Fibroblast of pulmonary artery (primary cell): ENCODE results near the gene ANO1.

Source experiments
- DNase-seq: peaks from one replicate; pipeline ENCODE4 v3.0.0-alpha.2; 2010; ENCODE audit warnings: low read depth
- H3K4me3 ChIP-seq: replicated peaks from 2 replicates; pipeline ENCODE4 v1.5.1; 2011; ENCODE audit warnings: low read depth, mild to moderate bottlenecking, control low read depth, low read length, moderate library complexity
- TF ChIP-seq, protein P1 (sequence below): IDR thresholded peaks from 2 replicates; pipeline ENCODE4 v1.5.1; 2011; ENCODE audit warnings: mild to moderate bottlenecking, control low read depth, low read length, inconsistent platforms; ENCODE audit errors: missing control alignments

ANO1 gene

GRCh38 chr11:70167120-70167519 lies 89.0 kb downstream of the ANO1 start:
- TF ChIP-seq, protein P1, sequence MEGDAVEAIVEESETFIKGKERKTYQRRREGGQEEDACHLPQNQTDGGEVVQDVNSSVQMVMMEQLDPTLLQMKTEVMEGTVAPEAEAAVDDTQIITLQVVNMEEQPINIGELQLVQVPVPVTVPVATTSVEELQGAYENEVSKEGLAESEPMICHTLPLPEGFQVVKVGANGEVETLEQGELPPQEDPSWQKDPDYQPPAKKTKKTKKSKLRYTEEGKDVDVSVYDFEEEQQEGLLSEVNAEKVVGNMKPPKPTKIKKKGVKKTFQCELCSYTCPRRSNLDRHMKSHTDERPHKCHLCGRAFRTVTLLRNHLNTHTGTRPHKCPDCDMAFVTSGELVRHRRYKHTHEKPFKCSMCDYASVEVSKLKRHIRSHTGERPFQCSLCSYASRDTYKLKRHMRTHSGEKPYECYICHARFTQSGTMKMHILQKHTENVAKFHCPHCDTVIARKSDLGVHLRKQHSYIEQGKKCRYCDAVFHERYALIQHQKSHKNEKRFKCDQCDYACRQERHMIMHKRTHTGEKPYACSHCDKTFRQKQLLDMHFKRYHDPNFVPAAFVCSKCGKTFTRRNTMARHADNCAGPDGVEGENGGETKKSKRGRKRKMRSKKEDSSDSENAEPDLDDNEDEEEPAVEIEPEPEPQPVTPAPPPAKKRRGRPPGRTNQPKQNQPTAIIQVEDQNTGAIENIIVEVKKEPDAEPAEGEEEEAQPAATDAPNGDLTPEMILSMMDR: no peak
- no peak for DNase-seq
- no peak overlapping the region for H3K4me3 ChIP-seq

GRCh38 chr11:70167723-70168404 lies 89.7 kb downstream of the ANO1 start:
- TF ChIP-seq, protein P1: no peak
- no peak for DNase-seq
- H3K4me3 ChIP-seq: no peak overlapping the region

- DNase-seq: no peak
- H3K4me3 ChIP-seq: no peak overlapping the region
- TF ChIP-seq, protein P1: no peak
Measured at GRCh38 chr11:70168405-70168754, 90.3 kb downstream of the ANO1 start.

DNA sequence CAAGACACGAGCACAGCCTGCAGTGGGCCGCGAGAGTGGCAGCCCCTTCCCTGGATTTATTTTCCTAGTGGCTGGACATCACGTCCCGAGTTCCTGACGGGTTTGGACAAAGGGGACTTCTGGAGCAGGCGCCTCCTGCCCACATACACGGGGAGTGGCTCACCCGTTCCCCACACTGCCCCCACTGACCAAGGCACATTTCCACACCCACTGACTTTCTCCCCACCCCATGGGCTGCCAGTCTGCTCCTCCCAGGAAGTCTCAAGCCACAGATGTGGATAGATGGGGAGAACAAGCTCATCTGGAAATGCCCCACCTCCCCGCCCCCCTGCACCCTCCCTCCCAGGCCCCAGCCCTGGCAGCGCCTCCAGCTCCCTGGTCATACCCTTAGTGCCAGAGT lies 91.0 kb downstream of the ANO1 start:
- no peak overlapping the region for H3K4me3 ChIP-seq
- no peak for DNase-seq
- TF ChIP-seq, protein P1: no peak

DNA sequence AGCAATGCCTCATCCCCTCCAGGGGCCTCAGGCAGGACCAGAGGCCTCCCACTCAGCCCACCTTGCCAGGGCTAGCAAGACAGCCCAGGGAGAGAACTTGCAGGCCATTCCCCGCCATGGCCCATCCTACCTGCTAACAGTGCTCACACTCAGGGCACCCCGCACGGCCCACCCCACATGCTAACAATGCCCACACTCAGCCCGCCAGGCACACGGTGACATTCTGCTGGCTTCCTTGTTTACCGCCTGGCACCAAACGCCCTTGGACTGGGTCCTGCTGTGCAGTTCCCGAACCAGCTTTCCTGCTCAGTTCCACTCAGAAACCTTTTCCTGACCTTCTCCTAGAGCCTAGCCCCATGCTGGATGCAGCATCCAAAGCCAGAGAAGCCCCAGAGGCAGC lies 91.5 kb downstream of the ANO1 start:
- DNase-seq: no peak
- TF ChIP-seq, protein P1: no peak
- H3K4me3 ChIP-seq: no peak overlapping the region

DNA sequence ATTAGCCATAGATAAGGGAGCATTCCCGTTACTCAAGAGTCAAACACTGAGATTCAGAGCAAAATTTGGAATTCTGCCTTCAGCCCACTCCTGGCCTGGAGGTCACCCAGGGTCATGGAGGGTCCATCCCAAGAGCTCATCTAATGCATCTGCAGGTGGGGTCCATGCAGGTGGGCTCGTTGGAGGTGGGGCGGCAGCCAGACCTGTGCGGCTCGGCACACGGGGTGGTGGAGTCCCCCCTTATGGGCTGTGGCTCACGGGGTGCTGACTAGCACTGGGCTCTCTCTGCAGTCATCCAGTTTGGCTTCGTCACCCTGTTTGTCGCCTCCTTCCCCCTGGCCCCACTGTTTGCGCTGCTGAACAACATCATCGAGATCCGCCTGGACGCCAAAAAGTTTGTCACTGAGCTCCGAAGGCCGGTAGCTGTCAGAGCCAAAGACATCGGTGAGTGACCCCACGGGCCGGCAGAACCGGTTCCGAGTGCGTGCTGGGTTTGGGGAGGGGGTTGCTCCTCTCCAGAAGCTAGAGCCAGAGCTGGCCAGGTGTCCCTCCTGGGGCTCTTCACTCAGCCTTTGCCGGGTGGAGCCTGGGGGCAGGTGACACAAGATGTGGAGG lies 92.6 kb downstream of the ANO1 start:
- DNase-seq: no peak
- TF ChIP-seq, protein P1: no peak
- no peak overlapping the region for H3K4me3 ChIP-seq

GRCh38 chr11:70173018-70173417 lies 94.9 kb downstream of the ANO1 start:
- no peak overlapping the region for H3K4me3 ChIP-seq
- TF ChIP-seq, protein P1: no peak
- no peak for DNase-seq
